IMR-90 (cell line): ENCODE results near the gene RASSF3. TPM values are rescaled to one million over a fixed set of nuclear protein-coding genes. Genes with fewer than 3 reads are reported as not detected.

ENCODE experiments used
- ATAC-seq: fragments of 200-7000 bp; cut with Tn5 transposase; 2 replicates; pipeline ENCODE4 v1.9.1; 2020; ENCODE audit warnings: low read depth, mild to moderate bottlenecking, moderate library complexity
- BruUV-seq: library from RNA; stranded (reverse); fragments of 400-500 nt; replicated peaks from 2 replicates; lab custom pipeline; 2021; lab: Mats Ljungman, UMichigan
- CTCF ChIA-PET: fragments of 300-600 bp; formaldehyde crosslinking; extraction: SDS; loops from one replicate; lab custom pipeline; 2021; ENCODE audit warnings: antibody characterized with exemption; lab: Yijun Ruan, JAX
- POLR2A ChIA-PET: fragments of 300-600 bp; sonication (Branson Sonifier 250); formaldehyde crosslinking; loops from one replicate; lab custom pipeline; 2022; ENCODE audit warnings: antibody characterized with exemption; ENCODE audit not compliant: unreplicated experiment; lab: Charles Lee
- DNase-seq: peaks from one replicate; pipeline ENCODE4 v3.0.0; 2013
- H2AFZ ChIP-seq: replicated peaks from 2 replicates; pipeline ENCODE3; 2013; ENCODE audit warnings: low read length, mild to moderate bottlenecking; ENCODE audit not compliant: poor library complexity
- H2AK5ac ChIP-seq: 2 replicates; pipeline ENCODE4 v1.6.1; 2013; ENCODE audit warnings: low read depth, low read length, inconsistent platforms
- H2AK9ac ChIP-seq: replicated peaks from 2 replicates; pipeline ENCODE3; 2013; ENCODE audit warnings: mild to moderate bottlenecking, low read depth, low read length, moderate library complexity; ENCODE audit not compliant: poor library complexity
- H2BK120ac ChIP-seq: 2 replicates; pipeline ENCODE4 v1.6.1; 2013; ENCODE audit warnings: low read depth, low read length, inconsistent platforms
- H2BK15ac ChIP-seq: 3 replicates; pipeline ENCODE4 v1.6.1; 2013; ENCODE audit warnings: low read depth, low read length, inconsistent platforms
- H2BK20ac ChIP-seq: 2 replicates; pipeline ENCODE4 v1.6.1; 2013; ENCODE audit warnings: low read depth, mild to moderate bottlenecking, inconsistent platforms, low read length, moderate library complexity
- H2BK5ac ChIP-seq: 2 replicates; pipeline ENCODE4 v1.6.1; 2013; ENCODE audit warnings: mild to moderate bottlenecking, low read depth, low read length, inconsistent platforms; ENCODE audit not compliant: poor library complexity, severe bottlenecking
- H3K14ac ChIP-seq: replicated peaks from 2 replicates; pipeline ENCODE4 v1.6.1; 2013; ENCODE audit warnings: low read depth, low read length, inconsistent platforms
- H3K18ac ChIP-seq: 2 replicates; pipeline ENCODE4 v1.6.1; 2013; ENCODE audit warnings: low read depth, low read length, control low read depth
- H3K23ac ChIP-seq: 2 replicates; pipeline ENCODE4 v1.6.1; 2013; ENCODE audit warnings: low read depth, low read length, inconsistent platforms
- H3K27ac ChIP-seq: 2 replicates; pipeline ENCODE4 v1.5.1; 2013; ENCODE audit warnings: mild to moderate bottlenecking, control low read depth, low read length; ENCODE audit not compliant: insufficient read depth
- H3K27me3 ChIP-seq: 2 replicates; pipeline ENCODE4 v1.6.1; 2013; ENCODE audit warnings: low read length; ENCODE audit not compliant: control insufficient read depth, insufficient read depth
- H3K36me3 ChIP-seq: 2 replicates; pipeline ENCODE4 v1.6.1; 2013; ENCODE audit warnings: low read length, mixed read lengths; ENCODE audit not compliant: control insufficient read depth, insufficient read depth
- H3K4ac ChIP-seq: 2 replicates; pipeline ENCODE4 v1.6.1; 2013; ENCODE audit warnings: low read depth, low read length, inconsistent platforms
- H3K4me1 ChIP-seq: 2 replicates; pipeline ENCODE4 v1.6.1; 2013; ENCODE audit warnings: low read length, mixed read lengths; ENCODE audit not compliant: control insufficient read depth, insufficient read depth
- H3K4me2 ChIP-seq: 2 replicates; pipeline ENCODE4 v1.6.1; 2013; ENCODE audit warnings: low read depth, mild to moderate bottlenecking, control low read depth, low read length, moderate library complexity
- H3K4me3 ChIP-seq: 2 replicates; pipeline ENCODE4 v1.5.1; 2013; ENCODE audit warnings: low read depth, mild to moderate bottlenecking, control low read depth, low read length, moderate library complexity; ENCODE audit not compliant: insufficient read depth
- H3K56ac ChIP-seq: 2 replicates; pipeline ENCODE4 v1.6.1; 2013; ENCODE audit warnings: low read length, inconsistent platforms; ENCODE audit not compliant: insufficient read depth; ENCODE audit errors: extremely low read depth
- H3K79me1 ChIP-seq, 2 experiments: 2 replicates each; pipeline ENCODE4 v1.6.1; 2013; ENCODE audit warnings: low read length in 2 of 2, inconsistent platforms in 1 of 2, low read depth in 1 of 2
- H3K9ac ChIP-seq: 2 replicates; pipeline ENCODE4 v1.6.1; 2013; ENCODE audit warnings: low read depth, low read length, control low read depth
- H3K9me1 ChIP-seq: 2 replicates; pipeline ENCODE4 v1.6.1; 2013; ENCODE audit warnings: low read length, inconsistent platforms; ENCODE audit not compliant: insufficient read depth
- H3K9me3 ChIP-seq: 2 replicates; pipeline ENCODE4 v1.6.1; 2013; ENCODE audit warnings: low read length; ENCODE audit not compliant: control insufficient read depth, insufficient read depth
- H4K20me1 ChIP-seq: 2 replicates; pipeline ENCODE4 v1.6.1; 2013; ENCODE audit warnings: low read length, inconsistent platforms; ENCODE audit not compliant: insufficient read depth
- H4K5ac ChIP-seq: 2 replicates; pipeline ENCODE4 v1.6.1; 2013; ENCODE audit warnings: mild to moderate bottlenecking, low read depth, low read length, control low read depth
- H4K8ac ChIP-seq, 2 experiments: 2 replicates each; pipeline ENCODE4 v1.6.1; 2013; ENCODE audit warnings: low read depth in 2 of 2, low read length in 2 of 2, control low read depth in 1 of 2, inconsistent platforms in 1 of 2
- H4K91ac ChIP-seq: 2 replicates; pipeline ENCODE4 v1.6.1; 2013; ENCODE audit warnings: low read depth, low read length, inconsistent platforms; ENCODE audit not compliant: insufficient read depth
- CEBPB ChIP-seq: IDR thresholded peaks from 2 replicates; pipeline ENCODE4 v1.6.1; 2012; ENCODE audit warnings: low read depth, low read length, improper control_type of control experiment
- MAZ ChIP-seq: IDR thresholded peaks from 2 replicates; pipeline ENCODE4 v1.6.1; 2012; ENCODE audit warnings: low read depth, mild to moderate bottlenecking, low read length, improper control_type of control experiment, moderate library complexity, borderline replicate concordance
- WGBS, 2 experiments: methylation state at CpG; one replicate each; pipeline versions ENCODE4 v1.1.5 to v1.1.7; 2013; ENCODE audit warnings: missing lambda C conversion rate in 2 of 2; ENCODE audit not compliant: insufficient read length in 1 of 2; ENCODE audit errors: extremely low coverage in 2 of 2; 5-methylcytosine and 5-hydroxymethylcytosine counted together
- dilution Hi-C: fragments of 300-500 bp; cut with HindIII; formaldehyde crosslinking; loops from one replicate; pipeline ENCODE4 v1.14.3; 2018; ENCODE audit warnings: low sequenced_read_pairs; ENCODE audit not compliant: unreplicated experiment
- in situ Hi-C: fragments of 300-500 bp; cut with MboI; formaldehyde crosslinking; loops from 3 replicates; pipeline ENCODE4 v1.14.3; 2019; ENCODE audit warnings: low sequenced_read_pairs, inconsistent platforms, mixed read lengths
- intact Hi-C: fragments of 100-400 bp; cut with micrococcal nuclease; formaldehyde crosslinking; loops from 2 replicates; pipeline ENCODE4 v1.10.0; 2022
- polyA plus RNA-seq, 3 experiments: library from polyadenylated mRNA; depleted of rRNA; stranded (reverse); fragments of >200 nt; gene quantifications; 2 replicates each; pipeline ENCODE4 v1.2.3, GENCODE V29; 2012; ENCODE audit warnings: low replicate concordance in 1 of 3
- total RNA-seq: library from RNA; depleted of rRNA; stranded (reverse); fragments of >200 nt; gene quantifications from 2 replicates; pipeline ENCODE4 v1.2.3, GENCODE V29; 2012

RASSF3 gene
- total and polyA plus RNA-seq, 2 of the 4 experiments (the other 2 are of a cell fraction): 18.7 to 39.3 TPM

DNA sequence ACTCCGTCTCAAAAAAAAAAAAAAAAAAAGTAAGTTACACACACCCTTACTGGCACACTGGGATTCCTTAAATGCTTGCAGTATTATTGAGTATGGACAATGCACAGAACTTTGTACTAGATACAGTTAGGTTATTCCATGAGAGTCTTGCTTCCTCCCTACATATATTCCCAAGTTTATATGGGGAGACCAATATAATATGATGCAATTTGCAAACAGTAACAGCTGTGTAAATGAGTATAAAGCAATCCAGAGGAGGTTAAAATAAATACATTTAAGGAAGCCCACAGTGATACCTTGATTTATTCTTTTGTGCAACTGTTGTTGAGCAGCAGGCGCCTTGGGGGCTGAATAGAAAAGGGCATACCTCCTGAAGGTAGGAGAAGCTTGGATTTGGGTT, 26.6 kb downstream of the RASSF3 start:
- POLR2A ChIA-PET: no interaction called here
- H2AK5ac ChIP-seq: no peak overlapping the region
- no peak overlapping the region for H2BK5ac ChIP-seq
- peaks cover 1% of the 10 kb centered on the region for H3K36me3 ChIP-seq
- H3K79me1 ChIP-seq: peaks cover 30 to 81% of the 10 kb centered on the region in 2 experiments
- no peak overlapping the region for H4K5ac ChIP-seq
- WGBS, 2 experiments: 100% methylated on average over 1 of the region's 2 CpGs; no CpG with 5 or more reads in 1 of the 2 experiments
- no peak overlapping the region for H2AK9ac ChIP-seq
- in situ Hi-C loops (no loop called here), dilution Hi-C loops (no loop called here), intact Hi-C loops (no loop called here)
- no peak overlapping the region for H4K91ac ChIP-seq
- peaks cover 8% of the 10 kb centered on the region for H3K4me1 ChIP-seq
- CTCF ChIA-PET: no interaction called here
- H3K9ac ChIP-seq: no peak overlapping the region
- H3K56ac ChIP-seq: no peak overlapping the region
- H3K27ac ChIP-seq: no peak overlapping the region
- BruUV-seq: no TSS peak
- H3K27me3 ChIP-seq: no peaks in the 10 kb centered on the region
- H3K18ac ChIP-seq: no peak overlapping the region
- peaks cover 31% of the 10 kb centered on the region; the same call in 1 of the 2 replicates for H4K20me1 ChIP-seq
- H3K4ac ChIP-seq: peak overlapping the region; percentile 53; the same call in 1 of the 2 replicates
- no peak overlapping the region for H3K4me3 ChIP-seq
- no peak overlapping the region for H3K14ac ChIP-seq
- ATAC-seq (no peak), DNase-seq (no peak)
- H4K8ac ChIP-seq: no peak overlapping the region
- H3K9me1 ChIP-seq: peaks cover 16% of the 10 kb centered on the region
- H2AFZ ChIP-seq: no peak overlapping the region
- H3K4me2 ChIP-seq: no peak overlapping the region; the same call in 1 of the 2 replicates
- peaks cover 7% of the 10 kb centered on the region for H3K9me3 ChIP-seq
- TF ChIP-seq MAZ (no peak), CEBPB (peak; percentile 45; the same call in 1 of the 2 replicates)
- H3K23ac ChIP-seq: no peak overlapping the region
- no peak overlapping the region for H2BK120ac ChIP-seq
- no peak overlapping the region for H2BK15ac ChIP-seq
- no peak overlapping the region for H2BK20ac ChIP-seq
